KBM-7 (cell line): Measurements from ENCODE around the gene DHH.
"Not testable (repeated sequence)": the region's sequence is repeated elsewhere in the genome, so short reads cannot be mapped to it uniquely, and the experiment has no call there.

Experiments used
- DNase-seq: peaks from one replicate; pipeline ENCODE4 v3.0.0-alpha.2; 2015
- in situ Hi-C: fragments of 300-500 bp; cut with MboI; formaldehyde crosslinking; loops from 2 replicates; pipeline ENCODE4 v1.14.3; 2020; ENCODE audit warnings: low sequenced_read_pairs, low pct_unique_long_range_greater_than_20kb, mixed read lengths

DHH gene

DNA sequence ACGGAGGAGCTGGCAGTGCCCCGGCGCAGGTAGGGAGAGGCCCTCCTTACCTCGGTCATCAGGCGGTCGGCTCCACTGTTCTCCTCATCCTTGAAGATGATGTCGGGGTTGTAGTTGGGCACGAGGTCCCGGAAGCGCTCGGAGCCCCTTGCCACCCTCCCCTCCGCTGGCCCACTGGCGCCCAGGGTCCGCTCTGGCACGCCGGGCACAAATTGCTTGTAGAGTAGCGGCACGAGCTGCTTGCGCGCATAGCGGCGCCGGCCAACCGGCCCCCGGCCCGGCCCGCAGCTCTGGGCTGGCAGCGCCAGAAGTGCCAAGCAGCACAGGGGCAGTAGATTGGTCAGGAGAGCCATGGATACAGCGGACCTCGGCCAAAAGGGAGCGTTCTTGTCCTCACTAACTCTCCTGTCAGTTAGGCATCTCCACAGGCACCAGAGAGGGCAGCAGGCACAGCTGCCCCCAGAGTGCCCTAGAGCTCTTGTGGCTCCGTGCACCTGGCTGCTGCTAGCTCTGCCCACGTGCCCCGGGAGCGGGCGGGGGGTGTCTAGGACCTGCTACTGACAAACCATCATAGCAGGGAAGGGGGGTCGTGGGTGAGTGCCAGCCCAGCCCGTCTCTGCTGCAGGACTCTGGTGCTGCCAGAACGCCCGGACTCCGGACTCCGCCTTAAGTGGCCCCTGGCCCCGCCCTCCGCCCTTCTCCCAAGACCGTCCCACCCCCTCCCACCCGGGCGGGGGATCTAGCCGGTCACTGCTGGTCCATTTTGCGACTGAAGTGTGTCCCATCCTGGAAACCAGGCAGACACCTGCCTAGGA, at the start of gene DHH:
Gene DHH (minus strand): TSS at position 642 of the 815 bp plus-strand sequence. CDS start 289 bp downstream, at position 353.
- DNase-seq, result no peak
- in situ Hi-C loops, result no loop called here

DNA sequence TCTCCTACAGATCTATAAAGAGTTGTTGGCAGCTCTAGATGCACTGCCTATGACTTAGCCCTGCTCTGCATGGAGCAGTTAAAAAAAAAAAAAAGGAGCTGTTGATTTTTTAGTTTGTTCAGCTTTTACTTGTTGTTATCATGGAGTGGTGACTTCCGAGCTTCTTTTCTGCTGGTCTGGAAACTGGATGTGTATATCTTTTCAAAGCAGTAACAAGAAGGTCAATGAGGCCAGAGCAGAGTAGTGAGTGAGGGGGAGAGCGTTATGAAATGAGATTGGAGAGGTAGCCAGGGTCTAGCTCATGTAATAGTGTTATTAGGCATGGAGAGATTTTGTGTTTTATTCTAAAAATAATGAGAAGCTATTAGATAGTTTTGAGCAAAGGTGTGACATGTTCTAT, 49.8 kb upstream of the DHH start:
- DNase-seq, result no peak
- in situ Hi-C loops, result no loop called here

DNA sequence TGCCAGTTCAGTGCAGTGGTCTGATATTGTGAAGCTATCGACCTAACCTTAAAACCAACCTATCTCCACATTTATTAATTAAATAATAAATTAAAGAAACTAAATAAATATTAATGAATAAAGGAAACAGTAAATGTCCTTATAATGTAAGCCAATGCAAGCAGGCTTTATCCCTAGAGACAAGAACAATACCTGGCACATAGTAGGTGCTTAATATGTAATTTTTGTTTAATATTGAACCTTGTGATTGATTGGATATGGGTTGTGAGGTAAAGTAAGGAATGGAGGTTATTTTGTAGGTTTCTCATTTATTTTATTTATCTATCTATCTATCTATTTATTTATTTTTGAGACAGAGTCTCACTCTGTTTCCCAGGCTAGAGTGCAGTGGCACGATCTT, 44.4 kb upstream of the DHH start:
- DNase-seq, result no peak
- in situ Hi-C loops, result no loop called here

DNA sequence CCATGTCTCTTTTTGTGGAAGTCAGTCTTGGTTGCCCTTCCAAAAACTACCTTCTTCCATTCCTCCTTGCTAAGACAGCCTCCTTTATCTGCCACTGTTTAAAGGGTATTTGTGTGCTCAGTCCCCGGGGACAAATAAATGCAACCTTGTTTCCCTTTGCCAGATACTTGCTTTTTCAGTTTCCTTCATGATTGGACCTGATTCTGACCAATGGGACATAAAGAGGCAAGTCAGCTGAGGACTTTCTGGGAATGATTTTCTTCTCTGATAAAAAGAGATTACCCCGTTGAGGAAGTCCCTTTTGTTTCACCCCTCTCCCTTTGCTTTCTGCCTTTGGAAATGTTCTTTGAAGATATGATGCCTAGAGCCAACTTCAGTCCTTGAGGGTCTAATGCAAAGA, 44.0 kb upstream of the DHH start:
- in situ Hi-C loops, result no loop called here
- DNase-seq, result peak; percentile 37

DNA sequence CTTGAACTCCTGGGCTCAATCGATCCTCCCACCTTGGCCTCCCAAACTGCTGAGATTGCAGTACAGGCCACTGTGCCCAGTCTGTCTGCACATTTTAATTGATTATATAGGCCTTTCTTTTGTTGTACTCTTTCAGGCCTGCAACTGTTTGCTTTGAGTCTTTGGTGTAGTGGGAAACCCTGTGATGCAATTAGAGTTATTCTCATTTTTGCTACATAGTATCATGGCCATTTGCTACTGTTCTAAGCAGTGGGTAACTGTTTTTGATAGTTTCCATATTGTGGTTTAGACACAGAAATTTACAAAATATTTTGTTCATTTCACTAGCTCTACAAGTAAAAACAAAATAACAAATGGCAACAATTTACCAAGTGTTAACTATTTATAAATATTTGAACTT, 42.9 kb upstream of the DHH start:
- no peak for DNase-seq
- in situ Hi-C loops, result no loop called here

DNA sequence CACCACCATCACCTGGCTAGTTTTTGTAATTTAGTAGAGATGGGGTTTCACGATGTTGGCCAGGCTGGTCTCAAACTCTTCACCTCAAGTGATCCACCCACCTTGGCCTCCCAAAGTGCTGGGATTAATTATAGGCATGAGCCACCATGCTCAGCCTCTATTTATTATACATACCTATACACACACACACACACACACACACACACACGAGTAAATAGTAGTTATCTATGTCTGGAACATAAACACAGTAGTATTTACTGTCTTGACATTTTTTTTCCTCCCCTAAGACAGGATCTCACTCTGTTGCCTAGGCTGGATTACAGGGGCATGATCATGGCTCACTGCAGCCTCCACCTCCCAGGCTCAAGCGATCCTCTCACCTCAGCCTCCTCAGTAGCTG, 42.4 kb upstream of the DHH start:
- DNase-seq, in situ Hi-C loops: not testable (repeated sequence)

DNA sequence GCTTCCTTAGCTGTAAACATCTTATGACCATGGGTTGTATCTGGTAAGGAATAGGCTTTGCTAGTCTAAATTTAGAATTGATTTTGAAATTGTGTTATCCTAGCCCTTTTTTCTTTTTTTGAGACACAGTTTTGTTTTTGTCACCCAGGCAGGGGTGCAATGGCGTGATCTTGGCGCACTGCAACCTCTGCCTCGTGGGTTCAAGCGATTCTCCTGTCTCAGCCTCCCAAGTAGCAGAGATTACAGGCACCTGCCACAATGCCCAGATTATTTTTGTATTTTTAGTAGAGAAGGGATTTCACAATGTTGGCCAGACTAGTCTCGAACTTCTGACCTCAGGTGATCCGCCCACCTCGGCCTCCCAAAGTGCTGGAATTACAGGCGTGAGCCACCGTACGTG, 39.0 kb upstream of the DHH start:
- no peak for DNase-seq
- in situ Hi-C loops, result no loop called here

DNA sequence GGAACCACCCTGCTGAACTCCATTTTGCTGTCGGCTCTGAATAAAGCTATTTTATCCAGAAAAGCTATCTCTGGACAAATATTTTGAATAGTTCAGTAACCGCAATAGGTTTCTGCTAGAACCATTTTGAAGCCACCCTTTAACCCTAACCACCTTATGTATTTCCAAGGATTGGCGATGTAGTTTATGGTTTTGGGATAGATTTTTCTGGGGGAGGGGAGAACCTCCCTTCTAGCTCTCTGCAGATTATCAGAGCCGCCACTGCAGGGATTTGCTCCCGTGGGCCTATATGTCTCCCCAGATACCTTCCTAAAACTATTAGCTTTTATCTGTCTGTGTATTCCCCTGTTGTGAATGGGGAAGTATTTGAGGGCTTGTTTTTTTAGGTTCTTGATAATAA, 38.4 kb upstream of the DHH start:
- peak; percentile 18 for DNase-seq
- in situ Hi-C loops, result no loop called here

DNA sequence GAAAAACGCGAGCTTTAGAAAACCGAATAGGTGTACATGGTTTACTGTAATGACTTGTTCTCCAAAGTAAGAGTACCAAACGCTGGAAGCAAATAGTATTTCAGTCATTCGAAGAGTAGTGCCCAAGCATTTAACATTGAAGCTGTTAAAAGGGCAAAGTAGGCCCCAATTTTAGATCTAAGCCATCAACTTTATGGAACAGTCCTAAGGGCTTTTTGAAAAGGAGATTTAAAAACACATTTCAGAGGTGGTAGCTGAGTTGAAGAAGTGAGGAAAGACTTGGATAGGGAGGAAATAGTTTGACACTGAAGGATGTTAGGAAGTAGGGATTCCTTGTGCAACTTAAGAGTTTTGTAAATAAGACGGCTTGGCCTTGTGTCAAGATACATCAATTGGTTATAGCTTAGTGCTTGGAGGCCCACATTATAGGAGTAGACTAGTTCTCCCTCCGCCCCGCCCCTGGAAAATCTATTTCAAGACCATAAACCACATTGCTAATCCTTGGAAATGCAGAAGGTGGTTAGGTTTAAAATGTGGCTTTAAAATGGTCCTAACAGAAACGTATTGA, 37.4 kb upstream of the DHH start:
- DNase-seq, result peak; percentile 70
- in situ Hi-C loops, result no loop called here

DNA sequence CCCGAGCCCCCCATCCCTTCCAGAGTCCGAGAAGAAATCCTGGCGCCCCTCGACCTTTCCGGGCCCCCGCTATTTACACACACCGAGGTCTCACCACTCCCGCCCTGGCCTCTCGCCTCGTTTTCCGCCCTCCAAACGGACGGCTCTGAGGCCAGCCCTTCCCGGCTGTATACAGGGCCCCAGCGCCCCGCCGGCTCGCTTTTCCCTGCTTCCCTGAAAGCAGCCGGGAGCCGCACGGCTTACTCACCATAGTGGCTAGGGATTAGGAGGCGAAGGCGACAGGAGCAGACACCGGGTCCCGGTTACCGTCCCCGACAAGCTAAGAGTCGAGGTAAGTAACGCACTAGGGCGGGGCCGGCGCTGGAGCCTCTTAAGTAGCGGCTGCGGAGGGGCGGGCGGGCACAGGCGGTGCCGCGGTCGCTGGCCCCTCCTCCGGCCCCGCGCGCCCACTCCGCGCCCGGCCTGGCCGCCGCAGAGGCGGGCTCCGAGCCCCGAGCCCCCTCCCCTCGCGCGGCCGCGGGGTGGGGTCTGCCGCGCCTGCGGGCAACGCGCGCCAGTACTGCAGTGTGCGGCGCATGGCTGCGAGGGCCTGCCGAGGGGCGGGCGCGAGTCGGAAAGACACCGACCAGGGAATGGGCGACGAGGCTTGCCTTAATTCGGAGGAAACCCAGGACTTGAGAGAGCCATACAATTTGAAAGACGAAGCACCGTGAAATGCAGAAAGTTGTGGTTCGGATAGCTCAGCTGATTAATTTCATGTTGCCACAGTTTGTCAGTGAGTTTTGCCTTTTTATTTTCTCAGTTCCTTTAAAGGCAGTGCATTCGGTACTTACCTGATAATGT, 36.7 kb upstream of the DHH start, which contains the start of gene TUBA1B:
Gene TUBA1B (minus strand): TSS at position 345 of the 843 bp plus-strand sequence. CDS start 95 bp downstream, at position 250.
- peak; percentile 83 for DNase-seq
- in situ Hi-C loops, result no loop called here

DNA sequence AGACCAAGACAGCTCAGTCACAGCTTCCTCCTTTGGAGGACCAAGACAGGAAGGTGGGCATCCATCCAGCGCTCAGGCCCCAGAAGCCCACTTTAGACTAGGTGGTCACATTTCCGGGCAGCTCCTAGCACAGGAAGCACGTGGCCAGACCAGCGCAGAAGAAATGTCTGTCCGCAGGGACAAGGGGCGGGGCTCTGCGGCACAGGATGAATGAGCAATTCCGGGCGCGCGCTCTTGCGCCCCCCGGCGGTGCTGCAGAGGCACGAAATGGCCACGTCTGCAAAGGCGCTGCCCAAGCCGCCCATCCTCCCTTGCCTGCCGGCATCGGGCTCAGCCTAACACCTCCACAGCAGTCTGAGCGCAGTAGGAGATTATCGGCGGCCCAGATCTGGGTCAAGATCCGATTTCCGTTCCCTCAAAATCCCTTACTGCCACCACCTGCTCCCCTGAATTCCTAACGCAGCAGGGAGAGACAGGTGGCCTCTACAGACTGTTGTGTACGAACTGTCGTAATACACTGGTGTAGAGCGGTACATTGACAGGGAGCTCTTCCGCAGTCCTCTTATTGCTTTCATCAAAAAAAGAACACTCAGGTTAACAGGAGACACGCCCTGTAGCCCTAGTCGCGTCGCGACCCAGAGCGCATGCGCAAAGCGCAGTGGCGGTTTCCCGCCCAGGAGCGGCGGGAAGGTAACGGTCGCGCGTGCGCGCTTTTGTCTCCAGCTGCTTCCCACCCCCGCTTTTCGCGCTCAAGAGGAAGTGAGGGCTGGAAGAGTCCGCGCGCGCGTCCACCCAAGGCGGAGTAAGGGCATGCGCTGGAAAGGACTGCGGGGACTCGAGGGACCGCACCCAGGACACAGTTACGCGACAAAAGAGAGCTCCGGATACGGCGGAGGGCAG, 35.8 kb upstream of the DHH start:
- DNase-seq, result peak; percentile 93
- in situ Hi-C loops, result no loop called here

DNA sequence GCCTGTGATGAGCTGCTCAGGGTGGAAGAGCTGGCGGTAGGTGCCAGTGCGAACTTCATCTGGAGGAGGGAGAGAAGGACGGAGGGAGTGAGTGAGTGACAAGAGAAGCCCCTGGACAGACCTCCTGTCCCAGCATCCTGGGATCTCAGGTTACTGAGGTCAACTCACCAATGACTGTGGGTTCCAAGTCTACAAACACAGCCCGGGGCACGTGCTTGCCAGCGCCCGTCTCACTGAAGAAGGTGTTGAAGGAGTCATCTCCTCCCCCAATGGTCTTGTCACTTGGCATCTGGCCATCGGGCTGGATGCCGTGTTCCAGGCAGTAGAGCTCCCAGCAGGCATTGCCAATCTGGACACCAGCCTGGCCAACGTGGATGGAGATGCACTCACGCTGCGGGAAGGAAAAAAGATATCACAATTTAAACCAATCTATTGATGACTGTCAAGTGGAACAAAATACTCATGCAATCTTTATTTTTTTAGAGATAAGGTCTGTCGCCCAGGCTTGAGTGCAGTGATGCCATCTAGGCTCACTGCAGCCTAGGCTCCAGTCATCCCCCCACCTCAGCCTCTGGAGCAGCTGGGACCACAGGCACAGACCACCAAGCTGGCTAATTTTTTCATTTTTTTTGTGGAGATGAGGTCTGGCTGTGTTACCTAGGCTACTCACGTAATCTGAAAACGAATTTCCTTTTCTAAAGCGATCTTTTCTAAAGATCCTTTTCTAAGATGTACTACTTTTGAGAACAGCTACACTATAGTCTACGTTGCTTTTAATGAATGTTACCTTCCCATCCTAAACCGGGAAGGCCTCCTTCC, 34.9 kb upstream of the DHH start:
- in situ Hi-C loops, result no loop called here
- DNase-seq, result no peak

DNA sequence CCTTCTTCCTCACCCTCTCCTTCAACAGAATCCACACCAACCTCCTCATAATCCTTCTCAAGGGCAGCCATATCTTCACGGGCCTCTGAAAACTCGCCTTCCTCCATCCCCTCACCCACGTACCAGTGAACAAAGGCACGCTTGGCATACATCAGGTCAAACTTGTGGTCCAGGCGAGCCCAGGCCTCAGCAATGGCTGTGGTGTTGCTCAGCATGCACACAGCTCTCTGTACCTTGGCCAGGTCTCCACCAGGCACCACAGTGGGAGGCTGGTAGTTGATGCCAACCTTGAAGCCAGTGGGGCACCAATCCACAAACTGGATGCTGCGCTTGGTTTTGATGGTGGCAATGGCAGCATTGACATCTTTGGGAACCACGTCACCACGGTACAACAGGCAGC, 33.4 kb upstream of the DHH start:
- in situ Hi-C loops, DNase-seq: not testable (repeated sequence)

DNA sequence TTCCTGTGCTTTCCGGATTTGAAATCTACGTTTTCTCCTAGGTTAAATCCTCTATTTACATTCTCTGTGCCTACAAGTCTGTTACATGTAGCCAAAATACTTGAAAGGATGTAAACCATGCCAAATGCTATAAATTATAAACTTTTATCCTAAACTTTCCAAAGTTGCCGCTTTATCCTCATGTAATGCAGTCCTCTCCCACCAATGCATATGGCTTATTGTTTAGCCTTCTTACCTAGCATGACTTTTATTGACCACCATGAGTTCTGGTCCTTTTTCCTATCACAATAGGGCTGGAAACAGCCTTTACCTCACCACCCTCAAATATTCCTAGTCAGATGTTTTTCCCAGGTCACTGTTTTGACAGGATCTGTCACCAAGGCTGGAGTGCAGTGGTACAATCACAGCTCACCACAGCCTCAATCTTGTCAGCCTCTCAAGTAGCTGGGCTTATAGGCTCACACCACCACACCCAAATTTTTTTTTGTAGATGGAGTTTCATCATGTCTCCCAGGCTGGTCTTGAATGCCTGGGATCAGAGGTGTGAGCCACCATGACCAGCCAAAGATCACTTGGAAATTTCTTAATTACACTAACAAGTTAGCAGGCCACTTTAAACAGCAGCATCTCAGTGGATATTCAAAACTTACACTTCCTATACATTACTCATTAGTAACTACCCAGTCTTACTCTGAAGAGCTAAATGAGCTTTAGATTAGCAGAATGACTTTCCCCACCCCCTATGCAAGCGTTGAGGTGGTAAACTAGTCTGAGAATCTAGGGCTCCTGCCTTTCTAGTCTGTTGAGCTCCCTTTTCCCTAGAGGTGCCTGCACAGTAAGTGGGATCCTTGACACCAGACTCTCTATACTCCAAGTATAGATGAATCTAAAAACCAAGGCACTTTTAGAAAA, 32.5 kb upstream of the DHH start:
- DNase-seq, result peak; percentile 45
- in situ Hi-C loops, result no loop called here

DNA sequence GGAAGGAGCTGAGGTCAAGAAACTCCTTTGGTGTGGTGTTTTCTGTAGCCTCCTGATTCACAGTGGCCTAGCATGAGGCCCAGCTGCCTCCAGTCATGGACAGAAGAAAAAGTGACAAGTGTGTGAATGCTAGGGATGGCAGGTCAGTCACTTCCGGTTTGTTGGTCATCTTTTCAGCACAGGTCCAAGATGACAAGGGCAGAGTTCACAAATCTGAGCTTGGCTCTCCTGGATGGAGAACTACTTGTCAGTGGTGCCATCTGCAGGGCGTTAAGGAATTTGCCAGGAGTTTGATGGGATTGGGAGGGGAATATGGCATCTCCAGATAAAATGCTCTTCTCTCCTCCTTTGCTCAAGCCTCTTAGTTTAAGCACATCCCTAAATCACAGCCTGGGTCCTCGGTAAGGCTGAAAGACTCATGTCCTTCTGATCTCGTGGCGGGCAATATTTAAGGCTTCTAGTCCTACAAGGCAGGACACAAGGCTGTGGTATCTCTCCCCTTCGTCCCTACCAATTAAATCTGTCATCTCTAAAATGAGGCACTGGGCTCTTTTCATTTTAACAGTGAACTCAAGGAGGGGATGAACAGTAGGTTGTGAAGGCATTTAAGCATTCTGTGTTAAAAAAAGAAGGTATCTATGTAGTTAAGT, 26.6 kb upstream of the DHH start:
- DNase-seq, result peak; percentile 47

DNA sequence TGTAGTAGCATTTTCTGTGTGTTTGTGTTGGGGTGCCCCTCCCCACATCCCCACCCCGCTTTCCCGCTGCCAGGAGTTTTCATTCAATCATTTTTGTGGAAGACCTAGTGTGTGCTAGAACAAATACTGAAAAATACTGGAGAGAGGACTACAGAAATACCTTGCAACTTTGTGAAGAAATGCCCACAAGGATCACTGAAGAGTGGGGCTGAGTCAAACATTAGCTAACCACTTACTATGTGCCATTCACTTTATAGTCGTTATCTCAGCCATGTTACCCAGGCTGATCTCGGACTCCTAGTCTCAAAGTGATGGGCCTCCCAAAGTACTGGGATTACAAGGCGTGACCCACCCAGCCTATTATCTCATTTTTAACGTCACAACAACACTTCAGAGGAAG, 16.6 kb upstream of the DHH start:
- no peak for DNase-seq
- in situ Hi-C loops, result no loop called here

More for the DNA sequence above, 26.6 kb upstream of the DHH start:
- in situ Hi-C loops, result no loop called here
